Measurements from ENCODE around the gene DBX2. TPM values are rescaled to one million over a fixed set of nuclear protein-coding genes. Genes with fewer than 3 reads are reported as not detected.

The DBX2 gene
- total and polyA plus RNA-seq, 4 donors = not detected

GRCh38 chr12:45065125-45065626 lies 14.3 kb upstream of the DBX2 start:
- Histone ChIP-seq H3K27ac (ENCODE audit: low read depth in 1 of 2, low read length in 2 of 2) (no peak overlapping the region), H3K9ac (ENCODE audit: low read depth in 1 of 2, low read length in 2 of 2) (no peak overlapping the region), H3K4me1 (ENCODE audit: control insufficient read depth in 4 of 4, insufficient read depth in 4 of 4, low read length in 3 of 4) (no peaks in the 10 kb centered on the region), H3K36me3 (ENCODE audit: control insufficient read depth in 4 of 4, insufficient read depth in 3 of 4, low read depth in 1 of 4, low read length in 3 of 4) (no peaks in the 10 kb centered on the region), H3K27me3 (ENCODE audit: control insufficient read depth in 4 of 4, insufficient read depth in 4 of 4, low read length in 3 of 4) (no peaks in the 10 kb centered on the region), H3K4me3 (ENCODE audit: low read depth in 1 of 3, low read length in 3 of 3) (no peak overlapping the region), H3K9me3 (ENCODE audit: control insufficient read depth in 4 of 4, low read length in 3 of 4) (peaks cover 0 to 4% (median 0%) of the 10 kb centered on the region in 4 donors)
- DNase-seq (ENCODE audit: low spot score) = no peak
- 85% methylated on average over 12 of the region's 12 CpGs for WGBS
- TF ChIP-seq ZBTB33 (IDR thresholded peaks at IDR 0.05) (no peak), FOXA1 (IDR thresholded peaks at IDR 0.05) (no peak), EGR1 (IDR thresholded peaks at IDR 0.05; ENCODE audit: low read depth in 2 of 2) (no peak), ATF3 (IDR thresholded peaks at IDR 0.05) (no peak), JUND (IDR thresholded peaks at IDR 0.05) (no peak), HNF4G (IDR thresholded peaks at IDR 0.05) (no peak), MAX (IDR thresholded peaks at IDR 0.05) (no peak), REST (IDR thresholded peaks at IDR 0.05) (no peak)

GRCh38 chr12:45060976-45061375 lies 10.1 kb upstream of the DBX2 start:
- Histone ChIP-seq H3K9ac (ENCODE audit: low read depth in 1 of 2, low read length in 2 of 2) (no peak overlapping the region), H3K36me3 (ENCODE audit: control insufficient read depth in 4 of 4, insufficient read depth in 3 of 4, low read depth in 1 of 4, low read length in 3 of 4) (no peaks in the 10 kb centered on the region), H3K9me3 (ENCODE audit: control insufficient read depth in 4 of 4, low read length in 3 of 4) (peaks cover 0 to 4% (median 0%) of the 10 kb centered on the region in 4 donors), H3K4me3 (ENCODE audit: low read depth in 1 of 3, low read length in 3 of 3) (no peak overlapping the region), H3K27me3 (ENCODE audit: control insufficient read depth in 4 of 4, insufficient read depth in 4 of 4, low read length in 3 of 4) (no peaks in the 10 kb centered on the region), H3K4me1 (ENCODE audit: control insufficient read depth in 4 of 4, insufficient read depth in 4 of 4, low read length in 3 of 4) (no peaks in the 10 kb centered on the region), H3K27ac (ENCODE audit: low read depth in 1 of 2, low read length in 2 of 2) (no peak overlapping the region)
- DNase-seq (ENCODE audit: low spot score) = no peak
- TF ChIP-seq GABPA (IDR thresholded peaks at IDR 0.05 in 1 of 2, conservative IDR thresholded peaks at IDR 0.05 in 1 of 2) (no peak), REST (IDR thresholded peaks at IDR 0.05) (no peak), FOXA1 (IDR thresholded peaks at IDR 0.05) (no peak), NR2F2 (IDR thresholded peaks at IDR 0.05) (no peak)
